Mesendoderm (in vitro differentiated cells): Measurements from ENCODE around the gene INSRR.

Experiments used
- DNase-seq: peaks from one replicate; pipeline ENCODE4 v3.0.0; 2013
- H2AK5ac ChIP-seq: 2 replicates; pipeline ENCODE4 v1.6.1; 2013; ENCODE audit warnings: low read length, inconsistent platforms
- H2BK120ac ChIP-seq: 2 replicates; pipeline ENCODE4 v1.6.1; 2013; ENCODE audit warnings: low read depth, mild to moderate bottlenecking, low read length, moderate library complexity, mixed read lengths
- H2BK15ac ChIP-seq: replicated peaks from 2 replicates; pipeline ENCODE4 v1.6.1; 2013; ENCODE audit warnings: low read depth, mild to moderate bottlenecking, moderate library complexity
- H2BK5ac ChIP-seq: 2 replicates; pipeline ENCODE4 v1.6.1; 2013; ENCODE audit warnings: low read length, inconsistent platforms
- H3K18ac ChIP-seq: 2 replicates; pipeline ENCODE4 v1.6.1; 2013; ENCODE audit warnings: mild to moderate bottlenecking, low read length, mixed read lengths
- H3K23ac ChIP-seq: one replicate; pipeline ENCODE4 v1.6.1; 2013; ENCODE audit warnings: low read length
- H3K27ac ChIP-seq: 2 replicates; pipeline ENCODE4 v1.5.1; 2013; ENCODE audit warnings: low read depth, mild to moderate bottlenecking, inconsistent platforms, low read length, moderate library complexity
- H3K27me3 ChIP-seq: 2 replicates; pipeline ENCODE4 v1.6.1; 2013; ENCODE audit warnings: low read length, control low read depth, mild to moderate bottlenecking, inconsistent platforms; ENCODE audit not compliant: insufficient read depth, poor library complexity
- H3K36me3 ChIP-seq: 2 replicates; pipeline ENCODE4 v1.6.1; 2013; ENCODE audit warnings: low read length, inconsistent platforms; ENCODE audit not compliant: control insufficient read depth, insufficient read depth
- H3K4ac ChIP-seq: one replicate; pipeline ENCODE4 v1.6.1; 2013; ENCODE audit warnings: low read depth, mild to moderate bottlenecking, low read length, moderate library complexity
- H3K4me1 ChIP-seq: 2 replicates; pipeline ENCODE4 v1.6.1; 2013; ENCODE audit warnings: low read depth, low read length, inconsistent platforms; ENCODE audit not compliant: control insufficient read depth
- H3K4me2 ChIP-seq: 2 replicates; pipeline ENCODE4 v1.6.1; 2013; ENCODE audit warnings: low read length
- H3K4me3 ChIP-seq: 2 replicates; pipeline ENCODE4 v1.5.1; 2013; ENCODE audit warnings: mild to moderate bottlenecking, low read length
- H3K56ac ChIP-seq: one replicate; pipeline ENCODE4 v1.6.1; 2013; ENCODE audit warnings: low read length
- H3K79me1 ChIP-seq: 2 replicates; pipeline ENCODE4 v1.6.1; 2013; ENCODE audit warnings: low read length, inconsistent platforms
- H3K79me2 ChIP-seq: 2 replicates; pipeline ENCODE4 v1.6.1; 2013; ENCODE audit warnings: mild to moderate bottlenecking, low read length; ENCODE audit not compliant: control insufficient read depth, insufficient read depth
- H3K9ac ChIP-seq: 2 replicates; pipeline ENCODE4 v1.6.1; 2013; ENCODE audit warnings: low read length, inconsistent platforms
- H4K5ac ChIP-seq: one replicate; pipeline ENCODE4 v1.6.1; 2013; ENCODE audit warnings: low read length
- H4K8ac ChIP-seq: one replicate; pipeline ENCODE4 v1.6.1; 2013; ENCODE audit warnings: low read depth, mild to moderate bottlenecking, control low read depth, low read length, moderate library complexity
- WGBS: extraction: QIAGEN DNeasy Blood & Tissue Kit; methylation state at CpG from one replicate; pipeline ENCODE4 v1.1.7; 2013; ENCODE audit warnings: low lambda C conversion rate, missing lambda C conversion rate; ENCODE audit not compliant: insufficient coverage; ENCODE audit errors: extremely low coverage; 5-methylcytosine and 5-hydroxymethylcytosine counted together

INSRR gene

DNA sequence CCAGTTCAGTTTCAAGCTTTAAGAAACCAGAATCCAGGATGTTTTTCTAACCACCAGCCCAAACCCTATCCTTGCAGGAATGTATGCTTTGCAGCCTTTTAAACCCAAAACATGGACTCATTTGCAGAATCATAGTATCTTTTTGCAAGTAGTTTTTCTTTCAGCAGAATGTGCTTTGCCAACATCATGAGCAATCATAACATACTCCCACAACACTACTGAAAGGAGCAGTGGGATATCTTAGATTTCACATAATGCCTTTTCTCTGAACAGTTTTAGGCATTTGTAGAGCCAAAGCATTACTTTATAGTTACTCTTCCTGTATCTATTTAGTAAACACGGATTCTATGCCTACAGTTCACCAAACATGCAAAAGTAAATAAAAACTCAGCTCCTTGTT is 32.3 kb downstream of the INSRR start:
- Histone ChIP-seq H2AK5ac (no peak overlapping the region), H3K4me3 (no peak overlapping the region), H4K5ac (no peak overlapping the region), H3K79me2 (no peaks in the 10 kb centered on the region), H3K23ac (no peak overlapping the region), H2BK5ac (no peak overlapping the region), H4K8ac (no peak overlapping the region), H3K56ac (no peak overlapping the region), H3K79me1 (no peaks in the 10 kb centered on the region), H3K4ac (no peak overlapping the region), H3K36me3 (no peaks in the 10 kb centered on the region), H3K27ac (no peak overlapping the region), H3K9ac (no peak overlapping the region), H3K27me3 (no peaks in the 10 kb centered on the region), H2BK120ac (no peak overlapping the region), H3K18ac (no peak overlapping the region), H2BK15ac (no peak overlapping the region), H3K4me1 (no peaks in the 10 kb centered on the region), H3K4me2 (no peak overlapping the region)
- no CpG with 5 or more reads among the region's 1 CpG for WGBS
- DNase-seq: no peak

DNA sequence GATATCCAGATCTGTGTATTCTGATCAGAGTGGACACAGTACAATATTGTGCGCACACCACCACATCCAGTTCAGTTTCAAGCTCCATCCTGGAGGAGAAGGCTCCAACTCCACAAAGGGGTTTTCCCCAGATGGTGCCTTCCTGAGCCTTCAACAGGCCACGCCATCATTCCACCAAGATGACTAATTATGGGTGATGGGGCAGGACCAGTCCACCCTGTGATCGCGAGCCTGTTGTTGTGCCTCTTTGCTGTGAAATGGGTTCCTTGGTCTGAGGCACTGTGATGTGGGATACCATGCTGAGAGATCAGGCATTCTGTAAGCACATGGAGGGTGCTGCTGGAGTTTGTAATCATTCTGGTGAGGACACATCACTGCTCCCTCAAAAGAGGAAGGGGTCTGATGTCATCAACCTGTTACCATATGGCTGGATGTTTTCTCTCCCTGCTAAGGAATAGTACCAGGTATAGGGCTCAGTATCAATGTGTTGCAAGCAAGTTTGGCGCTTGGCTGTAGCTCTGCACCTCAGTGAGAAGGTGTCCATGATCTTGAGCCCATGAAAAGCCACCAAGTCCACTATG is 35.6 kb downstream of the INSRR start:
- Histone ChIP-seq H2BK15ac (no peak overlapping the region), H2AK5ac (no peak overlapping the region), H3K79me1 (no peaks in the 10 kb centered on the region), H3K4me2 (no peak overlapping the region), H3K79me2 (no peaks in the 10 kb centered on the region), H3K27me3 (no peaks in the 10 kb centered on the region), H4K8ac (no peak overlapping the region), H3K4me3 (no peak overlapping the region), H3K36me3 (no peaks in the 10 kb centered on the region), H3K4ac (no peak overlapping the region), H3K27ac (no peak overlapping the region), H3K18ac (no peak overlapping the region), H3K9ac (no peak overlapping the region), H3K56ac (no peak overlapping the region), H3K23ac (no peak overlapping the region), H2BK120ac (no peak overlapping the region), H4K5ac (no peak overlapping the region), H2BK5ac (no peak overlapping the region), H3K4me1 (no peaks in the 10 kb centered on the region)
- WGBS: no CpG with 5 or more reads among the region's 5 CpGs
- no peak for DNase-seq

DNA sequence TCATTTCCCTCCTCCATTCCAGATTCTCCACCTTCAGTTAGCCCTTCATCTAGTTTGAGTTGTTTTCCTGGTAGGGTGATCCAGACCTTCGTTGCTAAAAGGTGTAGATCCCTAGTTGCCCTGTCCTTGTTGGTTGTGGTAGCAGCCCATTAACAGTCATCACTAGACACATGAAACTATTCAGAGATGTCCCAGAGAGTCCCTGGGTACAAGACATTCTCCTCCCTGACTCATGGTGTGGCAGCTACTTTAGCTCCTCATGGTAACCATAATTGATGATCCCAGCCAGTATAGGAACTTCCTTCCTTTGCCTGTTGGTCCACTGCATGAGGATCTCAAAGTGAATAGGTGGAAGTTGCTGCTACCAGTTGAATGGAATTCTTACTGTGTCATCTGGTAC is 36.2 kb downstream of the INSRR start:
- no peak overlapping the region for H3K4me2 ChIP-seq
- H2BK15ac ChIP-seq: no peak overlapping the region
- no peak overlapping the region for H4K5ac ChIP-seq
- no CpG with 5 or more reads among the region's 1 CpG for WGBS
- no peak overlapping the region for H3K27ac ChIP-seq
- H3K4ac ChIP-seq: no peak overlapping the region
- H2AK5ac ChIP-seq: no peak overlapping the region
- no peak for DNase-seq
- H3K9ac ChIP-seq: no peak overlapping the region
- no peaks in the 10 kb centered on the region for H3K27me3 ChIP-seq
- no peak overlapping the region for H2BK120ac ChIP-seq
- no peaks in the 10 kb centered on the region for H3K4me1 ChIP-seq
- H3K23ac ChIP-seq: no peak overlapping the region
- no peaks in the 10 kb centered on the region for H3K36me3 ChIP-seq
- H3K56ac ChIP-seq: no peak overlapping the region
- no peak overlapping the region for H3K18ac ChIP-seq
- no peak overlapping the region for H3K4me3 ChIP-seq
- no peak overlapping the region for H2BK5ac ChIP-seq
- no peak overlapping the region for H4K8ac ChIP-seq
- no peaks in the 10 kb centered on the region for H3K79me1 ChIP-seq
- H3K79me2 ChIP-seq: no peaks in the 10 kb centered on the region

DNA sequence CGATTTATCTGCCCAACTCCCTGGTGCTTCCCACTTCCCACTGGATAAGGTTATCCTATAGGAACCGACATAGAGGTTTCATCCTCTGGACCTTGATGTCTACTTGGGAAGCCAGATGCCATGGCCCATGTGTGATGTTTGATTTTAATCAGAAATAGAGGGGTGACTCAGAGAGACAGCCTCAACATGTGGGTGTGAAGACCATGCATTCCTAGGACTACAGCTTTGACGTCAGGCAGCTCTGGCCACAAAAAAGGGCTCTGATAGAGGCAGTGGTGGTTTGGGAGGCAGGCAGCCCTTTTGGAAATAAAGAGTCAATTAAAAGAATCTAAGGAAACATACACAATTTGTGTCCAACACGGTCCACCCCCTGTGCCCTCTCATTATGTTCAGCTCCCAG is 37.1 kb downstream of the INSRR start:
- no CpG with 5 or more reads among the region's 4 CpGs for WGBS
- no peak overlapping the region for H3K27ac ChIP-seq
- H3K56ac ChIP-seq: no peak overlapping the region
- H3K4ac ChIP-seq: no peak overlapping the region
- no peaks in the 10 kb centered on the region for H3K27me3 ChIP-seq
- H2BK120ac ChIP-seq: no peak overlapping the region
- H3K23ac ChIP-seq: no peak overlapping the region
- H4K8ac ChIP-seq: no peak overlapping the region
- H3K4me3 ChIP-seq: no peak overlapping the region
- H3K9ac ChIP-seq: no peak overlapping the region
- H2BK5ac ChIP-seq: no peak overlapping the region
- H3K4me2 ChIP-seq: no peak overlapping the region
- H2BK15ac ChIP-seq: no peak overlapping the region
- no peaks in the 10 kb centered on the region for H3K79me2 ChIP-seq
- no peaks in the 10 kb centered on the region for H3K79me1 ChIP-seq
- H2AK5ac ChIP-seq: no peak overlapping the region
- H3K4me1 ChIP-seq: peaks cover 2% of the 10 kb centered on the region
- no peak overlapping the region for H3K18ac ChIP-seq
- no peak for DNase-seq
- no peak overlapping the region for H4K5ac ChIP-seq
- no peaks in the 10 kb centered on the region for H3K36me3 ChIP-seq

GRCh38 chr1:156816561-156817328 is 42.2 kb downstream of the INSRR start, which contains the start of gene SH2D2A:
SH2D2A (minus strand) TSS chr1:156816848; CDS start chr1:156816708, 140 bp downstream.
- H4K8ac ChIP-seq: no peak within 1 kb of the TSS
- peak within 1 kb of the TSS; percentile 30 for H3K56ac ChIP-seq
- peak; percentile 56 for DNase-seq
- no peak within 1 kb of the TSS for H2BK15ac ChIP-seq
- no CpG with 5 or more reads among the region's 10 CpGs for WGBS
- H3K4me2 ChIP-seq: no peak within 1 kb of the TSS
- no peak within 1 kb of the TSS for H3K4me3 ChIP-seq
- H3K79me2 ChIP-seq: no peaks in the 10 kb centered on the region
- no peaks in the 10 kb centered on the region for H3K79me1 ChIP-seq
- peaks cover 2% of the 10 kb centered on the region for H3K4me1 ChIP-seq
- H3K23ac ChIP-seq: peak within 1 kb of the TSS; percentile 50
- no peak within 1 kb of the TSS for H3K27ac ChIP-seq
- H3K9ac ChIP-seq: no peak within 1 kb of the TSS
- no peak within 1 kb of the TSS for H2BK120ac ChIP-seq
- H3K36me3 ChIP-seq: no peaks in the 10 kb centered on the region
- H3K27me3 ChIP-seq: no peaks in the 10 kb centered on the region
- no peak within 1 kb of the TSS for H3K4ac ChIP-seq
- H4K5ac ChIP-seq: no peak within 1 kb of the TSS
- no peak within 1 kb of the TSS for H2AK5ac ChIP-seq
- H2BK5ac ChIP-seq: no peak within 1 kb of the TSS
- no peak within 1 kb of the TSS for H3K18ac ChIP-seq
